ENCODE measurements around the gene TRIL.

DNA sequence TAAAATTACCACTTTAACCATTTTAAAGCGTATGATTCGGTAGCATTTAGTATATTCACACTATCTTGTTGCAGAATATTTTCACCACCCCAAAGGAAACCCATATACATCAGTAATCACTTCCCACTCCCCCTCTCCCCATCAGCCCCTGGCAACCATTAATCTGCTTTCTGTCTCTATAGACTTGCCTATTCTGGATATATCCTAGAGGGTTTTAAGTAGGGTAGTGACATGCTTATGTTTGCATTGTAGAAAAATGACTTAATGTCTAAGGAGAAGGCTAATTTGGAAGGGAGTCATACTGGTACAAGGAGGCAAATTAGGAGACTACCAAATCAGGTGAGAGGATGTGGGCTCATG, 42.6 kb upstream of the TRIL start:
- TF ChIP-seq, protein P1, sequence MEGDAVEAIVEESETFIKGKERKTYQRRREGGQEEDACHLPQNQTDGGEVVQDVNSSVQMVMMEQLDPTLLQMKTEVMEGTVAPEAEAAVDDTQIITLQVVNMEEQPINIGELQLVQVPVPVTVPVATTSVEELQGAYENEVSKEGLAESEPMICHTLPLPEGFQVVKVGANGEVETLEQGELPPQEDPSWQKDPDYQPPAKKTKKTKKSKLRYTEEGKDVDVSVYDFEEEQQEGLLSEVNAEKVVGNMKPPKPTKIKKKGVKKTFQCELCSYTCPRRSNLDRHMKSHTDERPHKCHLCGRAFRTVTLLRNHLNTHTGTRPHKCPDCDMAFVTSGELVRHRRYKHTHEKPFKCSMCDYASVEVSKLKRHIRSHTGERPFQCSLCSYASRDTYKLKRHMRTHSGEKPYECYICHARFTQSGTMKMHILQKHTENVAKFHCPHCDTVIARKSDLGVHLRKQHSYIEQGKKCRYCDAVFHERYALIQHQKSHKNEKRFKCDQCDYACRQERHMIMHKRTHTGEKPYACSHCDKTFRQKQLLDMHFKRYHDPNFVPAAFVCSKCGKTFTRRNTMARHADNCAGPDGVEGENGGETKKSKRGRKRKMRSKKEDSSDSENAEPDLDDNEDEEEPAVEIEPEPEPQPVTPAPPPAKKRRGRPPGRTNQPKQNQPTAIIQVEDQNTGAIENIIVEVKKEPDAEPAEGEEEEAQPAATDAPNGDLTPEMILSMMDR (IDR thresholded peaks at IDR 0.05) = no peak
- no peak for TF ChIP-seq POLR2A (IDR thresholded peaks at IDR 0.05)
